ENCODE data around the gene CD8A.

DNA sequence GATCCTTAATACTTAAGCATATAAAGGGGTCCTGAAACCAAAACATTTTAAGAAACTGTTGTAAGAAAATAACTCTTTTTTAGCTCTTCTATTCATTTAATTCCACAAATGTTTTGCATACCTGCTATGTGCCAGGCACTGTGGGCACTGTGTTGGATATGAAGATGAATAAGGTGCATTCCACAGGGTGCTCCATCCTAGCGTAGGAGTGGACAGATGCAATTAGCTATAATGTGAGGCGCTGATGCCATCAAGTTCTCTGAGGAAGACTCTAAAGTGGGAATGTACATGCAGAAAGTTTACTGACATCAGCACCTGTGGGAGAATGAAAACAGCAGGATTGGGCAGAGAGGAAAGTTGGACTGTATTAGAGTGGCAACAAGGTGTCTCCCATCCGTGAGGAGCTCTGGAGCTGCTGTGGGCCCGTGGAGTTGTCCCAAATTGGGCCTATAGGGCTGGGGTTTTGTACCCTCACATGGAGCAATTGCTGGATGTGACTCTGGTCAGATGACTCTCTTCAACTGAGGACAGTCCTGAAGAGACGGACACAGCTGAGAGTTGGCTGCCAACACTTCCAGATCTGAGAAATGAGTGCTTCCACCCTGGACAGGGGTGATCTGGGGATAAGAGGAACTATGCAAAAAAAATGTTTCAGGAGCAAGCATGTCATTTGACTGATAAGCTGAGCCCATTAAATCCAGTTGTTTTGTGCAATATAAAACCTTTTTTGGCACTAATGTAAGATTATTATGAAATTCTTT is 22.3 kb downstream of the CD8A start:
- TF ChIP-seq ZFP30 (CRISPR knock-in tag; IDR thresholded peaks at IDR 0.05) (no peak), ARNTL (CRISPR knock-in tag; IDR thresholded peaks at IDR 0.05; ENCODE audit: borderline replicate concordance, low read depth) (no peak), PPARA (CRISPR knock-in tag; IDR thresholded peaks at IDR 0.05; ENCODE audit: borderline replicate concordance) (no peak), ESRRG (CRISPR knock-in tag; IDR thresholded peaks at IDR 0.05) (no peak), ZNF8 (CRISPR knock-in tag; IDR thresholded peaks at IDR 0.05) (no peak)
- TF ChIP-seq, protein P1, sequence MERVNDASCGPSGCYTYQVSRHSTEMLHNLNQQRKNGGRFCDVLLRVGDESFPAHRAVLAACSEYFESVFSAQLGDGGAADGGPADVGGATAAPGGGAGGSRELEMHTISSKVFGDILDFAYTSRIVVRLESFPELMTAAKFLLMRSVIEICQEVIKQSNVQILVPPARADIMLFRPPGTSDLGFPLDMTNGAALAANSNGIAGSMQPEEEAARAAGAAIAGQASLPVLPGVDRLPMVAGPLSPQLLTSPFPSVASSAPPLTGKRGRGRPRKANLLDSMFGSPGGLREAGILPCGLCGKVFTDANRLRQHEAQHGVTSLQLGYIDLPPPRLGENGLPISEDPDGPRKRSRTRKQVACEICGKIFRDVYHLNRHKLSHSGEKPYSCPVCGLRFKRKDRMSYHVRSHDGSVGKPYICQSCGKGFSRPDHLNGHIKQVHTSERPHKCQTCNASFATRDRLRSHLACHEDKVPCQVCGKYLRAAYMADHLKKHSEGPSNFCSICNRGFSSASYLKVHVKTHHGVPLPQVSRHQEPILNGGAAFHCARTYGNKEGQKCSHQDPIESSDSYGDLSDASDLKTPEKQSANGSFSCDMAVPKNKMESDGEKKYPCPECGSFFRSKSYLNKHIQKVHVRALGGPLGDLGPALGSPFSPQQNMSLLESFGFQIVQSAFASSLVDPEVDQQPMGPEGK (CRISPR knock-in tag; IDR thresholded peaks at IDR 0.05; ENCODE audit: borderline replicate concordance) = no peak
- TF ChIP-seq, protein P2, sequence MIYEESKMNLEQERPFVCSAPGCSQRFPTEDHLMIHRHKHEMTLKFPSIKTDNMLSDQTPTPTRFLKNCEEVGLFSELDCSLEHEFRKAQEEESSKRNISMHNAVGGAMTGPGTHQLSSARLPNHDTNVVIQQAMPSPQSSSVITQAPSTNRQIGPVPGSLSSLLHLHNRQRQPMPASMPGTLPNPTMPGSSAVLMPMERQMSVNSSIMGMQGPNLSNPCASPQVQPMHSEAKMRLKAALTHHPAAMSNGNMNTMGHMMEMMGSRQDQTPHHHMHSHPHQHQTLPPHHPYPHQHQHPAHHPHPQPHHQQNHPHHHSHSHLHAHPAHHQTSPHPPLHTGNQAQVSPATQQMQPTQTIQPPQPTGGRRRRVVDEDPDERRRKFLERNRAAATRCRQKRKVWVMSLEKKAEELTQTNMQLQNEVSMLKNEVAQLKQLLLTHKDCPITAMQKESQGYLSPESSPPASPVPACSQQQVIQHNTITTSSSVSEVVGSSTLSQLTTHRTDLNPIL (CRISPR knock-in tag; IDR thresholded peaks at IDR 0.05; ENCODE audit: low read depth) = no peak

Measured in SK-N-SH treated with all-trans-retinoic acid at 6 μM for 48 hours (cell line).